Astrocyte of the spinal cord (primary cell): ENCODE measurements around the gene ZNF628.

Experiments
- DNase-seq: peaks from one replicate; pipeline ENCODE4 v3.0.0; 2011; ENCODE audit warnings: low read depth, low spot score
- H3K4me3 ChIP-seq: 2 replicates; pipeline ENCODE4 v1.5.1; 2011; ENCODE audit warnings: low read depth, mild to moderate bottlenecking, low read length, moderate library complexity
- in situ Hi-C: cut with HindIII; loops from 2 replicates; pipeline ENCODE4 v1.10.0; 2017; ENCODE audit warnings: low sequenced_read_pairs
- TF ChIP-seq, protein P1 (sequence below): IDR thresholded peaks from 2 replicates; pipeline ENCODE4 v1.5.1; 2012; ENCODE audit warnings: low read depth, mild to moderate bottlenecking, low read length, inconsistent platforms

The ZNF628 gene

DNA sequence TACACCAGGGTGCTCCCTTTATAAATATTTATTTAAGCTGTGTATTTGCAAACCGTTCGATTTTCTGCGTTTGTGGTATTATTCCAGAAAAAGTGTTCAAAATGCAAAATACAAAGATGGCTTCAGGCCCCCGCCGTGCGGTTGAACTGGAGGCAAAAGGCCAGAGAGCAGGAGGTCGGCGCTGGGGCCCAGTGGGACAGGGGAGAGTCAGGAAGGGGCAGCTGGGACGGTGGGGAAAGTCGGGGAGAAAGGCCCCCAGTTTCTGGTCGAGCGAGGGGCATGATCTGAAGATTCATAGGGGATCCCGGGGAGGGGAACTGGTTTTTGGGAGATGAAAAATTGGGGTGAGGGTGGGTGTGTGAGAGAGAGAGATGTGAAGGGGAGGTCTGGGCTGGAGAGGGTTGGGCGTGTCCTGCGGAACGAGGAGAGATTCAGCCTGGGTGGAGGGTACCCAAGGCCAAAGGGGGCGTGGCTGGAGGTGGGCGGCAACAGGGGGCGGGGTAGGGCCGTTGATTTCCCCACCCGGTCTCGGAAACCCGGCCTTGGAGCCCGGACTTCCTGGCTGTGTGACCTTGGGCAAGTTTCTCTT lies 15.7 kb upstream of the ZNF628 start:
- peak; percentile 66 for DNase-seq
- TF ChIP-seq, protein P1, sequence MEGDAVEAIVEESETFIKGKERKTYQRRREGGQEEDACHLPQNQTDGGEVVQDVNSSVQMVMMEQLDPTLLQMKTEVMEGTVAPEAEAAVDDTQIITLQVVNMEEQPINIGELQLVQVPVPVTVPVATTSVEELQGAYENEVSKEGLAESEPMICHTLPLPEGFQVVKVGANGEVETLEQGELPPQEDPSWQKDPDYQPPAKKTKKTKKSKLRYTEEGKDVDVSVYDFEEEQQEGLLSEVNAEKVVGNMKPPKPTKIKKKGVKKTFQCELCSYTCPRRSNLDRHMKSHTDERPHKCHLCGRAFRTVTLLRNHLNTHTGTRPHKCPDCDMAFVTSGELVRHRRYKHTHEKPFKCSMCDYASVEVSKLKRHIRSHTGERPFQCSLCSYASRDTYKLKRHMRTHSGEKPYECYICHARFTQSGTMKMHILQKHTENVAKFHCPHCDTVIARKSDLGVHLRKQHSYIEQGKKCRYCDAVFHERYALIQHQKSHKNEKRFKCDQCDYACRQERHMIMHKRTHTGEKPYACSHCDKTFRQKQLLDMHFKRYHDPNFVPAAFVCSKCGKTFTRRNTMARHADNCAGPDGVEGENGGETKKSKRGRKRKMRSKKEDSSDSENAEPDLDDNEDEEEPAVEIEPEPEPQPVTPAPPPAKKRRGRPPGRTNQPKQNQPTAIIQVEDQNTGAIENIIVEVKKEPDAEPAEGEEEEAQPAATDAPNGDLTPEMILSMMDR = no peak
- H3K4me3 ChIP-seq = peak overlapping the region; percentile 96
- in situ Hi-C loops = no loop called here

DNA sequence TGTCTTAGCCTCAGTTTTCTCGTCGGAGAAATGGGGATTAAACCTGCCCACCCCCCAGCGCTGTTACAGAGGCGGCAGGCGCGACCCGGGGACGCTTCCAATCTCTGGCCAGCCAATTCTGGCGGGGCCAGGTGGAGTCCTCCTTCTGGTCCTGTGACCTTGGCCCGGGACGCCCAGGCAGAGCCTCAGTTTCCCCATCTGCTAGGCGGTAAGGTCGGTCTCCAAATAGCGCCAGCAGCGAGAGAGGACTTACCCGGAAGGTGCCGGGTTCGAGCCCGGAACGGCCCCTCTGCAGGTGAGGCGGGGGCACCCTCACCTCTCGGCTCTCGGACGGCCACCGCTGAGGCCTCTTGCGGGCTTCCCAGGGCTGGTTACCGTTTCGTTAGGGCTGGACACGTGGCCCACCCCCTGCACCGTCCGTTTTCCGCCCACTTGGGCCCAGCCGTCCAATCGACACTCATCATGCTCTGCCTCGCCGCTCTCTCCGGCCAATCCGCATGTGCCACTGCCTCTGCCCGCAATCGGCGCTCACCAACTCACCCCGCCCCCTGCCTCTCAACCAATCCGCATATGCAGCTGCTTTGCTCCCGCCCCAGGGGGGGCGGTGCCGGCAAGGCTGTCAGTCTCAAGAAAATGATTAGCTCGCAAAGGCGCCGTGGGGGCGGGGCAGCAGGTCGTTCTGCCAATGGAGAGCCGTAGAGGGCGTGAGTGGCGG lies 15.0 kb upstream of the ZNF628 start, which contains the start of gene ISOC2:
ISOC2 (minus strand) TSS at position 384 of the 715 bp plus-strand sequence. CDS start 5,156 bp downstream, outside the sequence.
- peak; percentile 100 for DNase-seq
- in situ Hi-C loops = no loop called here

GRCh38 chr19:55461974-55462626 lies 14.3 kb upstream of the ZNF628 start:
- H3K4me3 ChIP-seq = peak overlapping the region; percentile 58
- peak; percentile 35 for DNase-seq
- in situ Hi-C loops = no loop called here
- TF ChIP-seq, protein P1 = no peak

More for the DNA sequence above, 15.0 kb upstream of the ZNF628 start, which contains the start of gene ISOC2:
- H3K4me3 ChIP-seq = peak within 1 kb of the TSS; percentile 96
- TF ChIP-seq, protein P1 = no peak

DNA sequence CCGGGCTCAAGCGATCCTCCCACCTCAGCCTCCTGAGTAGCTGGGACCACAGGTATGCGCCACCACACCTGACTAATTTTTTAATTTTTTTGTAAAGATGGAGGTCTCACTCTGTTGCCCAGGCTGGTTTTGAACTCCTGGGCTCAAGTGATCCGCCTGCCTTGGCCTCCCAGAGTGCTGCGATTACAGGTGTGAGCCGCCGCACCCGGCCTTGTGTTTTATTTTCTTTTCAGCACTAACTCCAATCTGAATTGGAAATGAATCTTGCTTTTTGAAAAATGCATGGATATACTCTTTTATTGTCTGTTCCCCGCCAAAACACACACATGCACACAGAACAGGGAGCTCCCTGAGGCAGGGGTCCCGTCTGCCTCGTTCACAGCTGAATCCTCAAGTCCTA lies 13.7 kb upstream of the ZNF628 start:
- H3K4me3 ChIP-seq = no peak overlapping the region
- in situ Hi-C loops = no loop called here
- TF ChIP-seq, protein P1 = no peak
- DNase-seq = no peak

DNA sequence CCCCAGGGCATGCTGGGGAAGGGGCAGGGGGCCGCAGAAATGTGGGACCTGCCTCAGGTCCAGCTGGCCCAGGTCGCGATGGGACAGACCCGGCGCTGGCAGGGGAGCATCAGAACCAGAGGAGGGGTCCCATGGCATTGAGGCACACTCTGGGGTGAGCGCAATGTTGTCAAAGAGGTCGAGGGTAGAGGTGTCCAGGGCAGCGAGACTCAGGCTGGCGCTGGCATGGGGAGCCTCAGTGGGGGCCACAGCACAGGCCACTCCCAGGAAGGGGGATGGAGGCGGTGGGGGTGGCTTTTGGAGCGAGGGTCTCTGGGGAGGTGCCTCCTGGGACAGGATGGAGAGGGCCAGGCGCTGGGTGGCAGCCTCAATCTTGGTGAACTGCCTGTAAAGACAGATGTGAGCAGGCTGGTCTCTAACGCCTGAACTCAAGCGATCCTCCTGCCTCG lies 12.8 kb upstream of the ZNF628 start:
- H3K4me3 ChIP-seq = no peak overlapping the region
- TF ChIP-seq, protein P1 = no peak
- no peak for DNase-seq
- in situ Hi-C loops = no loop called here

DNA sequence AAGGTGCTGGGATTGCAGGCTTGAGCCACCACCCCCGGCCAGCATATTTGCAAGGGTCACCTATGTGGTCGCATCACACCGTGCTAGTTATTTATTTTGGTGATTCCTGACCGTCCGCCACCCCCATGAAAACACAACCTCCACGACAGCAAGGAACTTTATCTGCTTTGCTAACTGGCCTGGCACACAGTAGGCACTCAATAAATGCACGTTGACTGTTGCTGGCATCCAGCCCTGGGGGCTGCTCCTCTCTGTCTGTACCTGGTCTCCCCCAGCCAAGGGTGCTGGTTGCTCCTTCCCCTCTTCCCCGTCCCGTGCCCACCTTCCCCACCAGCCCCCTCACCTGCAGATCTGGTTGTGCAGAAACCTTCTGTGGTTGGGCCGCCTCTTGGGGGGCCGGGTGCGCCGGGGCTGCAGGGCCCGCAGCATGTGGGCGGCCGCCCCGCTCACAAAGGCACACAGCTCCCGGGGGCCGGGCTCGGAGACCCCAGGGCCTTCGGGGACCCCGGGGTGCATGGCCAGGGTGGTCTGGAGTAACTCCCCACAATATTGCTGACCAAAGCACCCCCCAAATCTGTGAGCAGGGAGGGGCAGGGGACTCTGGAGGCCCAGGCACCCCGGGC lies 12.3 kb upstream of the ZNF628 start:
- TF ChIP-seq, protein P1 = no peak
- in situ Hi-C loops = no loop called here
- H3K4me3 ChIP-seq = no peak overlapping the region
- no peak for DNase-seq
